ENCODE measurements around the gene SEMA6A.

The SEMA6A gene

GRCh38 chr5:116516021-116516420 is 58.6 kb downstream of the SEMA6A start:
- TF ChIP-seq, protein P1, sequence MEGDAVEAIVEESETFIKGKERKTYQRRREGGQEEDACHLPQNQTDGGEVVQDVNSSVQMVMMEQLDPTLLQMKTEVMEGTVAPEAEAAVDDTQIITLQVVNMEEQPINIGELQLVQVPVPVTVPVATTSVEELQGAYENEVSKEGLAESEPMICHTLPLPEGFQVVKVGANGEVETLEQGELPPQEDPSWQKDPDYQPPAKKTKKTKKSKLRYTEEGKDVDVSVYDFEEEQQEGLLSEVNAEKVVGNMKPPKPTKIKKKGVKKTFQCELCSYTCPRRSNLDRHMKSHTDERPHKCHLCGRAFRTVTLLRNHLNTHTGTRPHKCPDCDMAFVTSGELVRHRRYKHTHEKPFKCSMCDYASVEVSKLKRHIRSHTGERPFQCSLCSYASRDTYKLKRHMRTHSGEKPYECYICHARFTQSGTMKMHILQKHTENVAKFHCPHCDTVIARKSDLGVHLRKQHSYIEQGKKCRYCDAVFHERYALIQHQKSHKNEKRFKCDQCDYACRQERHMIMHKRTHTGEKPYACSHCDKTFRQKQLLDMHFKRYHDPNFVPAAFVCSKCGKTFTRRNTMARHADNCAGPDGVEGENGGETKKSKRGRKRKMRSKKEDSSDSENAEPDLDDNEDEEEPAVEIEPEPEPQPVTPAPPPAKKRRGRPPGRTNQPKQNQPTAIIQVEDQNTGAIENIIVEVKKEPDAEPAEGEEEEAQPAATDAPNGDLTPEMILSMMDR (IDR thresholded peaks at IDR 0.05; ENCODE audit: low read depth, low read length), result no peak
- H3K36me3 ChIP-seq, result no peaks in the 10 kb centered on the region
- no peaks in the 10 kb centered on the region for H3K27me3 ChIP-seq (ENCODE audit: insufficient read depth, low read depth, severe bottlenecking)
- no peak overlapping the region for H3K27ac ChIP-seq
- DNase-seq, result no peak
- no peaks in the 10 kb centered on the region for H3K9me3 ChIP-seq (ENCODE audit: severe bottlenecking)
- no peak overlapping the region for H3K4me3 ChIP-seq (ENCODE audit: low read depth, low read length)

GRCh38 chr5:116514421-116514970 is 60.1 kb downstream of the SEMA6A start:
- Histone ChIP-seq H3K27me3 (ENCODE audit: insufficient read depth, low read depth, severe bottlenecking) (no peaks in the 10 kb centered on the region), H3K4me3 (ENCODE audit: low read depth, low read length) (no peak overlapping the region), H3K27ac (no peak overlapping the region), H3K9me3 (ENCODE audit: severe bottlenecking) (no peaks in the 10 kb centered on the region), H3K36me3 (no peaks in the 10 kb centered on the region)
- TF ChIP-seq, protein P1 (IDR thresholded peaks at IDR 0.05; ENCODE audit: low read depth, low read length), result no peak
- no peak for DNase-seq

- TF ChIP-seq, protein P1 (IDR thresholded peaks at IDR 0.05; ENCODE audit: low read depth, low read length), result no peak
- peak; percentile 20 for DNase-seq
- no peaks in the 10 kb centered on the region for H3K27me3 ChIP-seq (ENCODE audit: insufficient read depth, low read depth, severe bottlenecking)
- no peak overlapping the region for H3K4me3 ChIP-seq (ENCODE audit: low read depth, low read length)
- no peaks in the 10 kb centered on the region for H3K9me3 ChIP-seq (ENCODE audit: severe bottlenecking)
- no peaks in the 10 kb centered on the region for H3K36me3 ChIP-seq
- H3K27ac ChIP-seq, result no peak overlapping the region
Observed at GRCh38 chr5:116510517-116510916, 64.1 kb downstream of the SEMA6A start.

- no peaks in the 10 kb centered on the region for H3K27me3 ChIP-seq (ENCODE audit: insufficient read depth, low read depth, severe bottlenecking)
Observed at GRCh38 chr5:116509483-116510244, 65.0 kb downstream of the SEMA6A start.

GRCh38 chr5:116508835-116509234 is 65.8 kb downstream of the SEMA6A start:
- no peak for DNase-seq
- TF ChIP-seq, protein P1 (IDR thresholded peaks at IDR 0.05; ENCODE audit: low read depth, low read length), result no peak
- H3K27ac ChIP-seq, result no peak overlapping the region
- H3K9me3 ChIP-seq (ENCODE audit: severe bottlenecking), result no peaks in the 10 kb centered on the region
- no peaks in the 10 kb centered on the region for H3K27me3 ChIP-seq (ENCODE audit: insufficient read depth, low read depth, severe bottlenecking)
- H3K36me3 ChIP-seq, result no peaks in the 10 kb centered on the region
- H3K4me3 ChIP-seq (ENCODE audit: low read depth, low read length), result no peak overlapping the region

More at GRCh38 chr5:116509483-116510244, 65.0 kb downstream of the SEMA6A start:
- H3K27ac ChIP-seq, result no peak overlapping the region
- TF ChIP-seq, protein P1 (IDR thresholded peaks at IDR 0.05; ENCODE audit: low read depth, low read length), result no peak
- no peak for DNase-seq
- no peak overlapping the region for H3K4me3 ChIP-seq (ENCODE audit: low read depth, low read length)
- no peaks in the 10 kb centered on the region for H3K9me3 ChIP-seq (ENCODE audit: severe bottlenecking)
- H3K36me3 ChIP-seq, result no peaks in the 10 kb centered on the region
